Endodermal cell (in vitro differentiated cells): ENCODE results near the gene GUCD1. TPM values are rescaled to one million over a fixed set of nuclear protein-coding genes. Genes with fewer than 3 reads are reported as not detected.

Experiments used
- DNase-seq: peaks from one replicate; pipeline ENCODE4 v3.0.0-alpha.2; 2017
- H3K27ac ChIP-seq: 2 replicates; pipeline ENCODE4 v1.5.1; 2013; ENCODE audit warnings: mild to moderate bottlenecking, low read depth, low read length, moderate library complexity
- H3K27me3 ChIP-seq: 2 replicates; pipeline ENCODE4 v1.6.1; 2013; ENCODE audit warnings: mild to moderate bottlenecking, low read length, moderate library complexity; ENCODE audit not compliant: insufficient read depth, control insufficient read depth, poor library complexity, severe bottlenecking
- H3K36me3 ChIP-seq: 2 replicates; pipeline ENCODE4 v1.7.0; 2013; ENCODE audit warnings: mild to moderate bottlenecking, low read length, moderate library complexity; ENCODE audit not compliant: control insufficient read depth, insufficient read depth
- H3K4me1 ChIP-seq: one replicate; pipeline ENCODE4 v1.7.0; 2013; ENCODE audit warnings: low read length; ENCODE audit not compliant: control insufficient read depth, insufficient read depth
- H3K4me3 ChIP-seq: 2 replicates; pipeline ENCODE4 v1.5.1; 2013; ENCODE audit warnings: mild to moderate bottlenecking, low read length, moderate library complexity
- H3K9ac ChIP-seq: 2 replicates; pipeline ENCODE4 v1.6.1; 2013; ENCODE audit warnings: mild to moderate bottlenecking, low read length, moderate library complexity; ENCODE audit not compliant: poor library complexity, severe bottlenecking; ENCODE audit errors: extremely low read depth
- H3K9me3 ChIP-seq: 2 replicates; pipeline ENCODE4 v1.6.1; 2013; ENCODE audit warnings: mild to moderate bottlenecking, low read length, moderate library complexity; ENCODE audit not compliant: control insufficient read depth
- H3K27ac Mint-ChIP-seq: 2 replicates; pipeline ENCODE4 v1.8.0; 2020; ENCODE audit warnings: mixed read lengths
- H3K27me3 Mint-ChIP-seq: 2 replicates; pipeline ENCODE4 v1.8.0; 2021; ENCODE audit warnings: mild to moderate bottlenecking, mixed read lengths; ENCODE audit not compliant: insufficient read depth
- H3K36me3 Mint-ChIP-seq: 2 replicates; pipeline ENCODE4 v1.8.0; 2020; ENCODE audit warnings: low read depth, mixed read lengths
- H3K4me1 Mint-ChIP-seq: 2 replicates; pipeline ENCODE4 v1.8.0; 2020; ENCODE audit warnings: mixed read lengths
- H3K4me3 Mint-ChIP-seq: 2 replicates; pipeline ENCODE4 v1.8.0; 2020; ENCODE audit warnings: mild to moderate bottlenecking, moderate library complexity, mixed read lengths
- H3K9me3 Mint-ChIP-seq: 2 replicates; pipeline ENCODE4 v1.8.0; 2020; ENCODE audit warnings: mild to moderate bottlenecking, mixed read lengths
- WGBS, 2 experiments: methylation state at CpG; one replicate each; pipeline versions ENCODE4 v1.1.5 to v1.1.7; 2013; ENCODE audit warnings: missing lambda C conversion rate in 2 of 2, mixed read lengths in 1 of 2; ENCODE audit not compliant: insufficient coverage in 1 of 2, insufficient read length in 1 of 2; 5-methylcytosine and 5-hydroxymethylcytosine counted together
- total RNA-seq, 2 donors: library from RNA; stranded (reverse); fragmentation: NEBNext Ultra II Directional in 1 of 2; extraction: Animal tissue kit (Norgen Biotek cat#: 25700) in 1 of 2; gene quantifications; 2 replicates in 1 of 2; 3 replicates in 1 of 2; pipeline ENCODE4 v1.2.1, GENCODE V29; 2021
- TF ChIP-seq, protein P1 (sequence below): fragments of 200-600 bp; sonication (generic); conservative IDR thresholded peaks from 2 replicates; pipeline ENCODE4 v1.5.0; 2021; ENCODE audit warnings: antibody characterized with exemption, mild to moderate bottlenecking

GUCD1 gene
- total RNA-seq, 2 donors from 2014 or later, result 64.7 to 73.6 TPM

DNA sequence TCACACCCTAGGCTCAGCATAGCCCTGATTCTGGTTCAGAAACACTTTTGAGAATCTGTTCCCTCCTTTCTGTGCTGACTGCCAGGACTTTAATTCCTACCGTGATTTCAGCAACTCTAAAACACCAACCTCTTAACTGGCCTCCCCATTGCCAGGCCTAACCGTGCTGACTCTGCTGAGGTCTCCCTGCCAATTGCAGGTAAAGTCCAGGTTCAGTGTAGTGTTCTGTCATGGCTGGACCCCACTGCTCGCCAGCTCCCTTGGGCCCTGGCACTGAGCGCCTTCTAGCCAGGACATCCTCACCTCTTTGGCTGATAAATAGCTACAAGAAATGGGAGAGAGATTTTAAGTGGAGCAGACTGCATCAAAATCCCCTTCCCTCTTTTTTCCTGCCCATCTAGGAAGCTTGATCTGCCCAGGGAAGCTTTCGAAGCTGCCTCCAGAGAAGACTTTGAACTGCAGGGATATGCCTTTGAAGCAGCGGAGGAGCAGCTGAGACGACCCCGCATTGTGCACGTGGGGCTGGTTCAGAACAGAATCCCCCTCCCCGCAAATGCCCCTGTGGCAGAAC, 55.1 kb downstream of the GUCD1 start:
- H3K27me3 Mint-ChIP-seq, result peaks cover 56% of the 10 kb centered on the region
- peaks cover 7% of the 10 kb centered on the region for H3K9me3 Mint-ChIP-seq
- Histone ChIP-seq H3K27me3 (peaks cover 59% of the 10 kb centered on the region), H3K4me3 (no peak overlapping the region), H3K9ac (no peak overlapping the region), H3K9me3 (no peaks in the 10 kb centered on the region), H3K27ac (no peak overlapping the region), H3K4me1 (peaks cover 15% of the 10 kb centered on the region), H3K36me3 (no peaks in the 10 kb centered on the region)
- TF ChIP-seq, protein P1, sequence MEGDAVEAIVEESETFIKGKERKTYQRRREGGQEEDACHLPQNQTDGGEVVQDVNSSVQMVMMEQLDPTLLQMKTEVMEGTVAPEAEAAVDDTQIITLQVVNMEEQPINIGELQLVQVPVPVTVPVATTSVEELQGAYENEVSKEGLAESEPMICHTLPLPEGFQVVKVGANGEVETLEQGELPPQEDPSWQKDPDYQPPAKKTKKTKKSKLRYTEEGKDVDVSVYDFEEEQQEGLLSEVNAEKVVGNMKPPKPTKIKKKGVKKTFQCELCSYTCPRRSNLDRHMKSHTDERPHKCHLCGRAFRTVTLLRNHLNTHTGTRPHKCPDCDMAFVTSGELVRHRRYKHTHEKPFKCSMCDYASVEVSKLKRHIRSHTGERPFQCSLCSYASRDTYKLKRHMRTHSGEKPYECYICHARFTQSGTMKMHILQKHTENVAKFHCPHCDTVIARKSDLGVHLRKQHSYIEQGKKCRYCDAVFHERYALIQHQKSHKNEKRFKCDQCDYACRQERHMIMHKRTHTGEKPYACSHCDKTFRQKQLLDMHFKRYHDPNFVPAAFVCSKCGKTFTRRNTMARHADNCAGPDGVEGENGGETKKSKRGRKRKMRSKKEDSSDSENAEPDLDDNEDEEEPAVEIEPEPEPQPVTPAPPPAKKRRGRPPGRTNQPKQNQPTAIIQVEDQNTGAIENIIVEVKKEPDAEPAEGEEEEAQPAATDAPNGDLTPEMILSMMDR, result no peak
- no peak for DNase-seq
- peaks cover 38% of the 10 kb centered on the region for H3K4me1 Mint-ChIP-seq
- H3K36me3 Mint-ChIP-seq, result no peaks in the 10 kb centered on the region
- no peak overlapping the region for H3K4me3 Mint-ChIP-seq
- 88 to 91% methylated on average over 9 to 10 of the region's 10 CpGs for WGBS, 2 experiments
- H3K27ac Mint-ChIP-seq, result no peak overlapping the region

DNA sequence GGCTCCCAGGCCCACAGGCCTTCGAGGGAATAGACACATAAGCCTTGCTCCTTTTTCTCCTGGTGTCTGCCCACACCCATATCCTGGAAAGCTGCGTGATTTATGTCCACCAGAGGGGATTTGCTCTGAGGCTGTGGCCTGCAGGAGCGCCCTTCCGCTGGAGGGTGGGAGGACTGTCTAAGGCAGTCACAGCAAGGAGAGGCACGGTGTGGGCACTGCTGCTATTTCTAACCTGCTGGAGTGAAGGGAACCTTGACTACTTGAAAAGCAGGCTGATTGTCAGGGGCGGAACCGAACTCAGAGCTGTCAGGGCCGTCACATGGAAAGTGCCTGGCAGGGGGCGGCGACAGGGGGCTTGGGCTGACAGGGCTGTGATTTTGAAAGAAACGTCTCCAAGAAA, 56.1 kb downstream of the GUCD1 start:
- Mint-ChIP-seq H3K27me3 (peaks cover 64% of the 10 kb centered on the region), H3K4me3 (no peak overlapping the region), H3K4me1 (peaks cover 44% of the 10 kb centered on the region), H3K9me3 (peaks cover 7% of the 10 kb centered on the region), H3K27ac (no peak overlapping the region), H3K36me3 (no peaks in the 10 kb centered on the region)
- Histone ChIP-seq H3K36me3 (no peaks in the 10 kb centered on the region), H3K9ac (no peak overlapping the region), H3K4me1 (peaks cover 15% of the 10 kb centered on the region), H3K9me3 (no peaks in the 10 kb centered on the region), H3K4me3 (no peak overlapping the region), H3K27me3 (peaks cover 60% of the 10 kb centered on the region), H3K27ac (no peak overlapping the region)
- TF ChIP-seq, protein P1, result no peak
- peak; percentile 51 for DNase-seq
- WGBS, 2 experiments, result 87 to 91% methylated on average over 3 to 11 of the region's 11 CpGs

DNA sequence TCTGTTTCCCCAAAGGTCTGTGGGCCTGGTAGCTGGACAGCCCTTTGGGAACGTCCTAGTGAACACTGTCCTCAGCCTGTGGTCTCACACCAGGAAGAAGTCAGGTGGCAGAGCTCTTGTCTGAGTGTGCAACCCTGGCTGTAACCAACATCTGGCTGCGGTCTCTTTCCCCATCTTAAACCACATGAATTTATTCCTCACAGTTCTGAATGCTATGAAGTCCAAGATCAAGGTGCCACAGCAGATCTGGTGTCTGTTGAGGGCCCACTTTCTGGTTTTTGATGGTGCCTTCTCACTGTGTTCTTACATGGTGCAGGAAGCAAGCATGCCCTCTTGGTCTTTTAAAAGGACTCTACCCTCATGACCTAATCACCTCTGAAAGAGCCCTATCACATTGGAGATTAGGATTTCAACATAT, 57.1 kb downstream of the GUCD1 start:
- Mint-ChIP-seq H3K4me3 (no peak overlapping the region), H3K27me3 (peaks cover 74% of the 10 kb centered on the region), H3K36me3 (no peaks in the 10 kb centered on the region), H3K4me1 (peaks cover 42% of the 10 kb centered on the region), H3K27ac (no peak overlapping the region), H3K9me3 (peaks cover 7% of the 10 kb centered on the region)
- DNase-seq, result no peak
- WGBS, 2 experiments, result 77 to 93% methylated on average over 2 of the region's 2 CpGs
- H3K27me3 ChIP-seq, result peaks cover 66% of the 10 kb centered on the region
- H3K36me3 ChIP-seq, result no peaks in the 10 kb centered on the region
- no peaks in the 10 kb centered on the region for H3K9me3 ChIP-seq
- H3K9ac ChIP-seq, result no peak overlapping the region
- peaks cover 15% of the 10 kb centered on the region for H3K4me1 ChIP-seq
- TF ChIP-seq, protein P1, result no peak
- no peak overlapping the region for H3K27ac ChIP-seq
- no peak overlapping the region for H3K4me3 ChIP-seq
